AG04450 (cell line): ENCODE results near the gene ABCD3. TPM values are rescaled to one million over a fixed set of nuclear protein-coding genes. Genes with fewer than 3 reads are reported as not detected.
"Not testable (repeated sequence)": the region's sequence is repeated elsewhere in the genome, so short reads cannot be mapped to it uniquely, and the experiment has no call there.

ENCODE experiments used
- CTCF ChIA-PET: fragments of 300-600, 350-600 bp; formaldehyde crosslinking; extraction: SDS; loops from one replicate; lab custom pipeline; 2022; ENCODE audit warnings: antibody characterized with exemption, inconsistent platforms; lab: Charles Lee
- POLR2A ChIA-PET: fragments of 350-600 bp; formaldehyde crosslinking; extraction: SDS; loops from one replicate; lab custom pipeline; 2021; ENCODE audit warnings: antibody characterized with exemption, inconsistent platforms; lab: Yijun Ruan, JAX
- DNase-seq: peaks from one replicate; pipeline ENCODE4 v3.0.0-alpha.2; 2011; ENCODE audit warnings: low read depth, low spot score
- H3K27ac ChIP-seq: one replicate; pipeline ENCODE4 v1.5.1; 2012; ENCODE audit warnings: low read depth, low read length, control low read depth
- H3K27me3 ChIP-seq: one replicate; pipeline ENCODE4 v1.6.0; 2012; ENCODE audit warnings: low read length; ENCODE audit not compliant: control insufficient read depth, insufficient read depth
- H3K4me3 ChIP-seq: 2 replicates; pipeline ENCODE4 v1.5.1; 2011; ENCODE audit warnings: mild to moderate bottlenecking, low read depth, low read length, control low read depth
- H3K9me3 ChIP-seq: 2 replicates; pipeline ENCODE4 v1.5.1; 2012; ENCODE audit warnings: low read length; ENCODE audit not compliant: control insufficient read depth, insufficient read depth
- polyA plus RNA-seq: library from polyadenylated mRNA; depleted of rRNA; stranded (reverse); fragments of >200 nt; gene quantifications from 2 replicates; pipeline ENCODE4 v1.2.3, GENCODE V29; 2011; rRNA removed
- TF ChIP-seq, protein P1 (sequence below): IDR thresholded peaks from 2 replicates; pipeline ENCODE4 v1.5.1; 2011; ENCODE audit warnings: low read depth, low read length, control low read depth, inconsistent platforms

ABCD3 gene
- polyA plus RNA-seq, 1 experiment = 34.0 TPM

DNA sequence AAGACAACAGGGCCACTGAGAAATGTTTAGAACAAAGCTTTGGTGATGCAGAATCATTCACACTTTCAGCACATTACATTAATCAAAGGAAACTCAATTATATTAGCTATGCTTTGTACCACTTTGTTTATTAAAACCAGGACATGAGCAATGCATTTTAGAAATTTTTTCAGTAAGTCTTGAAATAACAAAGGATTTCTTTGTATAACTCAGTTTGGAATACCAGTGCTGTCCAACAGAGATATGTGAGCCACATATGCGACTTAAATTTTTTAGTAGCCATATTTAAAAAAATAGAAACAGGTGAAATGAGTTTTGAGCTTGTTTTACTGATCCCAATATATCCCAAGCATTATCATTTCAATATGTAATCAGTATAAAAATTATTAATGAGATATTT is 142.1 kb downstream of the ABCD3 start:
- ChIA-PET POLR2A (interaction anchor here (0.6 to 1.7 kb wide), 6 partner anchors 18 to 167 kb away, joined by 3 to 13 read pairs (median 3); partner anchors contain the start of gene F3), CTCF (interaction anchor here (0.5 to 2.4 kb wide), 16 partner anchors 9 to 461 kb away, joined by 3 to 12 read pairs (median 4); no protein-coding TSS in a partner anchor)
- no peak overlapping the region for H3K4me3 ChIP-seq
- TF ChIP-seq, protein P1, sequence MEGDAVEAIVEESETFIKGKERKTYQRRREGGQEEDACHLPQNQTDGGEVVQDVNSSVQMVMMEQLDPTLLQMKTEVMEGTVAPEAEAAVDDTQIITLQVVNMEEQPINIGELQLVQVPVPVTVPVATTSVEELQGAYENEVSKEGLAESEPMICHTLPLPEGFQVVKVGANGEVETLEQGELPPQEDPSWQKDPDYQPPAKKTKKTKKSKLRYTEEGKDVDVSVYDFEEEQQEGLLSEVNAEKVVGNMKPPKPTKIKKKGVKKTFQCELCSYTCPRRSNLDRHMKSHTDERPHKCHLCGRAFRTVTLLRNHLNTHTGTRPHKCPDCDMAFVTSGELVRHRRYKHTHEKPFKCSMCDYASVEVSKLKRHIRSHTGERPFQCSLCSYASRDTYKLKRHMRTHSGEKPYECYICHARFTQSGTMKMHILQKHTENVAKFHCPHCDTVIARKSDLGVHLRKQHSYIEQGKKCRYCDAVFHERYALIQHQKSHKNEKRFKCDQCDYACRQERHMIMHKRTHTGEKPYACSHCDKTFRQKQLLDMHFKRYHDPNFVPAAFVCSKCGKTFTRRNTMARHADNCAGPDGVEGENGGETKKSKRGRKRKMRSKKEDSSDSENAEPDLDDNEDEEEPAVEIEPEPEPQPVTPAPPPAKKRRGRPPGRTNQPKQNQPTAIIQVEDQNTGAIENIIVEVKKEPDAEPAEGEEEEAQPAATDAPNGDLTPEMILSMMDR = peak; percentile 42
- no peak for DNase-seq
- no peaks in the 10 kb centered on the region for H3K27me3 ChIP-seq
- H3K27ac ChIP-seq = peak overlapping the region; percentile 70
- H3K9me3 ChIP-seq = no peaks in the 10 kb centered on the region

DNA sequence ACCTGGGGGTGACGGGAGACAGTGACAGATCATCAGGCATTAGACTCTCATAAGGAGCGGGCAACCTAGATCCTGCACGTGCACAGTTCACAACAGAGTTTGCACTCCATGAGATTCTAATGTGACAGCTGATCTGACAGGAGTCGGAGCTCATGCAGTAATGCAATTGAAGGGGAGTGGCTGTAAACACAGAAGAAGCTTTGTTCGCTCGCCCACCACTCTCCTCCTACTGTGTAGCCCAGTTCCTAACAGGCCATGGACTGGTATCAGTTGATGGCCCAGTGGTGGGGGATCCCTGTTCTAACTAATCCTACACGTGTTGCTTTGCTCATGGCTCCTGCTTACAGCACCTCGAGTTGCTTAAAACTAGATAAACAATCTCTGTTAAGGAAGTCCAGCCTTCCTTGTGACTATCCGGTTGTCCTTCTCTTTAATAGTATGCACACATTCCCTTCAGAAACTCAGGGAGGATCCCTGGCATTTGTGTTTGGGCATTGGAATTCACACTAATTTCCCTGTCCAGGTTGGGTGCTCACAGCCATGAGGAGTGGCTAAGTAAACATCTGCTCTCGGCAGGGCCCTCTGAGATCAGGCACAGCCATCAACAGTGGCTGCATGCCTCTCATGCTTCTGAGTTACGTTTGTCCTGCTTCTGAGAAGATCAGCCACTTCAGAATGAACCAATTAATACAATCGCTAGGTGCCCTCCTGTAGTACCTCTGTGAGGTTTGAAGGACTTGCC is 144.5 kb downstream of the ABCD3 start:
- TF ChIP-seq, protein P1 = no peak
- POLR2A ChIA-PET = interaction anchor here (0.6 kb wide), 1 partner anchor 21 kb away, joined by 3 read pairs; the partner anchor contains the start of gene F3
- Histone ChIP-seq H3K4me3 (no peak overlapping the region), H3K27me3 (no peaks in the 10 kb centered on the region), H3K9me3 (no peaks in the 10 kb centered on the region; the same call in 1 of the 2 replicates), H3K27ac (no peak overlapping the region)
- CTCF ChIA-PET = interaction anchor here (0.9 kb wide), 1 partner anchor 13 kb away, joined by 3 read pairs; no protein-coding TSS in a partner anchor
- DNase-seq = no peak

DNA sequence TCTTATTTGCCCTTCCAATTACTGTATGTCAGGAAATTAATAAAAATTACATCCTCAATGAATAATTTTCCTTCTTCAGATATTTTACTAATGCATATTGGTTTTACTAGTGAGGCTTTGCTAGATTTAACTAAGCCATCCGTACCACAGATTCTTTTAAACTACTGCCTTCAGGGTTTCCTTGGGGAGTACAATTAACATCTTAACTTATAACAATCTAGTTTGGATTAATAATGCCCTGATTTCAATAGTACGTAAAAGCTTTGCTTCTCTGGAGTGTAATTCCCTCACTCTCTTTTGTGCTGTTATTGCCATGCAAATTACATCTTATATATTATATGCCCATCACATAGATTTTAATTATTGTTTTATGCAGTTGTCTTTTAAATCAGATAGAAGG is 147.7 kb downstream of the ABCD3 start:
- CTCF ChIA-PET = interaction anchor here (1.1 kb wide), 1 partner anchor 241 kb away, joined by 4 read pairs; no protein-coding TSS in a partner anchor
- POLR2A ChIA-PET = no interaction called here
- Histone ChIP-seq H3K27me3 (no peaks in the 10 kb centered on the region), H3K9me3 (no peaks in the 10 kb centered on the region; the same call in none of the 2 replicates), H3K27ac (no peak overlapping the region), H3K4me3 (no peak overlapping the region)
- DNase-seq = no peak
- TF ChIP-seq, protein P1 = no peak

DNA sequence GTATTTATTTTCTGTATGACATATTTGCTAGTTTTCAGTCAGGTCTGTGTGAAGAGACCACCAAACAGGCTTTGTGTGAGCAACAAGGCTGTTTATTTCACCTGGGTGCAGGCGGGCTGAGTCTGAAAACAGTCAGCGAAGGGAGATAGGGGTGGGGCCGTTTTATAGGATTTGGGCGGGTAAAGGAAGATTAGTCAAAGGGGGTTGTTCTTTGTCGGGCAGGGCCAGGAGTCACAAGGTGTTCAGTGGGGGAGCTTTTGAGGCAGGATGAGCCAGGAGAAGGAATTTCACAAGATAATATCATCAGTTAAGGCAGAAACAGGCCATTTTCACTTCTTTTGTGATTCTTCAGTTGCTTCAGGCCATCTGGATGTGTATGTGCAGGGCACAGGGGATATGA is 148.2 kb downstream of the ABCD3 start:
- H3K4me3 ChIP-seq, H3K9me3 ChIP-seq, CTCF ChIA-PET, H3K27ac ChIP-seq, POLR2A ChIA-PET, H3K27me3 ChIP-seq, DNase-seq: not testable (repeated sequence)

DNA sequence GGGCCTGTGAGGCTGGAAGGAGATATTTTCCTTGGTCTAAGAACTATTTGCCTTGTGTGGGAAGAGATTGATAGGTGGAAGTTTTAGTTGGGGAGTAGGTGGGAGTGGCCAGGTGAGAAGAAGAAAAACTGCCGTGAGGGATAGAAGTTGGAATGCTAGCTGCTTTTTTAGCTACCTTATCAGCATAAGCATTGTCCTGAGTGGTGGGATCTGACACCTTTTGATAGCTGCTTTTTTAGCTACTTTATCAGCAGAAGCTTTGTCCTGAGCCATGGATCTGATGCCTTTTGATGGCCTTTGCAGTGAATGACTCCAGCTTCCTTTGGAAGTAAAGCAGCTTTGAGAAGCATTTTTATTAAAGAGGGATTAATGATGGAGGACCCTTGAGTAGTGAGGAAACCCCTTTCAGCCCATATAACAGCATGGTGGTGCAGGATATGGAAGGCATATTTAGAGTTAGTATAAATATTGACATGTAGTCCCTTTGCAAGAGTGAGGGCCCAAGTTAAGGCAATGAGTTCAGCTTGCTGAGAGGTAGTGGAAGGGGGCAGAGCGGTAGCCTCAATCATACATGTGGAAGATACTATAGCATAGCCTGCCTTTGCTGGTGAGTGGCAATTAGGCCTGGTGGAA is 149.9 kb downstream of the ABCD3 start:
- CTCF ChIA-PET, POLR2A ChIA-PET, H3K9me3 ChIP-seq, DNase-seq, H3K4me3 ChIP-seq, H3K27ac ChIP-seq, H3K27me3 ChIP-seq: not testable (repeated sequence)

Other genes starting within 250 kb of the ABCD3 start
- 21.3 and 30.4 TPM in 2 replicates for gene ARHGAP29, start 180.8 kb upstream of the ABCD3 start, polyA plus RNA-seq
- 319 and 330 TPM in 2 replicates for gene F3, start 123.4 kb downstream of the ABCD3 start, polyA plus RNA-seq